ENCODE results near the gene SLC38A9.

The SLC38A9 gene

GRCh38 chr5:55577353-55578060 is 134.6 kb downstream of the SLC38A9 start:
- no peak for FAIRE-seq

GRCh38 chr5:55576661-55577060 is 135.5 kb downstream of the SLC38A9 start:
- no peak for FAIRE-seq
